ENCODE measurements around the gene INTS12.

- TF ChIP-seq EZH2 (IDR thresholded peaks at IDR 0.05), result no peak
- no peak for TF ChIP-seq POLR2AphosphoS5 (IDR thresholded peaks at IDR 0.05; ENCODE audit: borderline replicate concordance, low read depth, low read length)
- TF ChIP-seq FOXP2 (optimal IDR thresholded peaks at IDR 0.05; ENCODE audit: control extremely low read depth, extremely low read length, insufficient read depth), result no peak
Measured at GRCh38 chr4:105698607-105699006, 9.9 kb downstream of the INTS12 start.
